WTC11 (cell line): ENCODE measurements around the gene RIPOR1.

Experiments
- CREM ChIP-seq: sonication (generic); formaldehyde crosslinking; IDR thresholded peaks from 2 replicates; pipeline ENCODE4 v1.8.1; 2022; ENCODE audit warnings: mild to moderate bottlenecking, missing genetic modification reagents, moderate library complexity
- CTCF ChIP-seq: fragments of 200-600 bp; IDR thresholded peaks from 2 replicates; pipeline ENCODE4 v1.8.0; 2022; ENCODE audit warnings: antibody characterized with exemption
- E2F4 ChIP-seq: sonication (generic); formaldehyde crosslinking; IDR thresholded peaks from 2 replicates; pipeline ENCODE4 v1.8.1; 2022; ENCODE audit warnings: low read depth, mild to moderate bottlenecking, moderate library complexity, missing genetic modification reagents, borderline replicate concordance
- ELF4 ChIP-seq: sonication (generic); formaldehyde crosslinking; IDR thresholded peaks from 2 replicates; pipeline ENCODE4 v1.8.1; 2022; ENCODE audit warnings: low read depth, mild to moderate bottlenecking, moderate library complexity, missing genetic modification reagents
- FOXJ3 ChIP-seq: sonication (generic); formaldehyde crosslinking; IDR thresholded peaks from 2 replicates; pipeline ENCODE4 v1.9.0; 2021; ENCODE audit warnings: missing genetic modification reagents, mild to moderate bottlenecking, borderline replicate concordance
- IRF2 ChIP-seq: sonication (generic); formaldehyde crosslinking; IDR thresholded peaks from 2 replicates; pipeline ENCODE4 v1.8.0; 2022; ENCODE audit warnings: low read depth, missing genetic modification reagents, borderline replicate concordance
- MAX ChIP-seq: sonication (generic); formaldehyde crosslinking; IDR thresholded peaks from 2 replicates; pipeline ENCODE4 v1.8.0; 2022; ENCODE audit warnings: mild to moderate bottlenecking, missing genetic modification reagents
- NFYB ChIP-seq: sonication (generic); formaldehyde crosslinking; conservative IDR thresholded peaks from 2 replicates; pipeline ENCODE4 v1.8.0; 2022; ENCODE audit warnings: low read depth, missing genetic modification reagents
- NR1H2 ChIP-seq: sonication (generic); formaldehyde crosslinking; IDR thresholded peaks from 2 replicates; pipeline ENCODE4 v1.9.0; 2021; ENCODE audit warnings: mild to moderate bottlenecking, moderate library complexity, missing genetic modification reagents
- NR3C1 ChIP-seq: sonication (generic); formaldehyde crosslinking; conservative IDR thresholded peaks from 2 replicates; pipeline ENCODE4 v1.8.1; 2023; ENCODE audit warnings: low read depth, mild to moderate bottlenecking, missing genetic modification reagents
- PRRX2 ChIP-seq: fragments of 250-450 bp; sonication (Bioruptor Pico); IDR thresholded peaks from 2 replicates; pipeline ENCODE4 v1.8.0; 2021; ENCODE audit warnings: mild to moderate bottlenecking
- TF ChIP-seq, protein P1 (sequence below): sonication (generic); formaldehyde crosslinking; IDR thresholded peaks from 2 replicates; pipeline ENCODE4 v1.8.0; 2022; ENCODE audit warnings: mild to moderate bottlenecking, missing genetic modification reagents
- TF ChIP-seq, protein P2 (sequence below): sonication (generic); formaldehyde crosslinking; IDR thresholded peaks from 2 replicates; pipeline ENCODE4 v1.8.1; 2023; ENCODE audit warnings: mild to moderate bottlenecking, missing genetic modification reagents, moderate library complexity
- TF ChIP-seq, protein P3 (sequence below): sonication (generic); formaldehyde crosslinking; IDR thresholded peaks from 2 replicates; pipeline ENCODE4 v1.8.1; 2022; ENCODE audit warnings: low read depth, missing genetic modification reagents, borderline replicate concordance

GRCh38 chr16:67486805-67487204, 41.8 kb upstream of the RIPOR1 start:
- no peak for TF ChIP-seq CTCF
- TF ChIP-seq NR3C1 (CRISPR knock-in tag), result no peak
- no peak for TF ChIP-seq ELF4 (CRISPR knock-in tag)
- TF ChIP-seq, protein P1, sequence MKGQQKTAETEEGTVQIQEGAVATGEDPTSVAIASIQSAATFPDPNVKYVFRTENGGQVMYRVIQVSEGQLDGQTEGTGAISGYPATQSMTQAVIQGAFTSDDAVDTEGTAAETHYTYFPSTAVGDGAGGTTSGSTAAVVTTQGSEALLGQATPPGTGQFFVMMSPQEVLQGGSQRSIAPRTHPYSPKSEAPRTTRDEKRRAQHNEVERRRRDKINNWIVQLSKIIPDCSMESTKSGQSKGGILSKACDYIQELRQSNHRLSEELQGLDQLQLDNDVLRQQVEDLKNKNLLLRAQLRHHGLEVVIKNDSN, result no peak
- TF ChIP-seq FOXJ3 (CRISPR knock-in tag), result no peak
- TF ChIP-seq, protein P2, sequence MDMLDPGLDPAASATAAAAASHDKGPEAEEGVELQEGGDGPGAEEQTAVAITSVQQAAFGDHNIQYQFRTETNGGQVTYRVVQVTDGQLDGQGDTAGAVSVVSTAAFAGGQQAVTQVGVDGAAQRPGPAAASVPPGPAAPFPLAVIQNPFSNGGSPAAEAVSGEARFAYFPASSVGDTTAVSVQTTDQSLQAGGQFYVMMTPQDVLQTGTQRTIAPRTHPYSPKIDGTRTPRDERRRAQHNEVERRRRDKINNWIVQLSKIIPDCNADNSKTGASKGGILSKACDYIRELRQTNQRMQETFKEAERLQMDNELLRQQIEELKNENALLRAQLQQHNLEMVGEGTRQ (CRISPR knock-in tag), result no peak
- TF ChIP-seq E2F4 (CRISPR knock-in tag), result no peak
- no peak for TF ChIP-seq MAX (CRISPR knock-in tag)
- TF ChIP-seq NR1H2, result no peak
- TF ChIP-seq IRF2 (CRISPR knock-in tag), result no peak
- no peak for TF ChIP-seq PRRX2 (CRISPR knock-in tag)
- no peak for TF ChIP-seq NFYB
- TF ChIP-seq, protein P3, sequence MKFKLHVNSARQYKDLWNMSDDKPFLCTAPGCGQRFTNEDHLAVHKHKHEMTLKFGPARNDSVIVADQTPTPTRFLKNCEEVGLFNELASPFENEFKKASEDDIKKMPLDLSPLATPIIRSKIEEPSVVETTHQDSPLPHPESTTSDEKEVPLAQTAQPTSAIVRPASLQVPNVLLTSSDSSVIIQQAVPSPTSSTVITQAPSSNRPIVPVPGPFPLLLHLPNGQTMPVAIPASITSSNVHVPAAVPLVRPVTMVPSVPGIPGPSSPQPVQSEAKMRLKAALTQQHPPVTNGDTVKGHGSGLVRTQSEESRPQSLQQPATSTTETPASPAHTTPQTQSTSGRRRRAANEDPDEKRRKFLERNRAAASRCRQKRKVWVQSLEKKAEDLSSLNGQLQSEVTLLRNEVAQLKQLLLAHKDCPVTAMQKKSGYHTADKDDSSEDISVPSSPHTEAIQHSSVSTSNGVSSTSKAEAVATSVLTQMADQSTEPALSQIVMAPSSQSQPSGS (CRISPR knock-in tag), result no peak
- no peak for TF ChIP-seq CREM (CRISPR knock-in tag)
